ENCODE measurements around the gene ENPP4. TPM values are rescaled to one million over a fixed set of nuclear protein-coding genes. Genes with fewer than 3 reads are reported as not detected.
"Not testable (repeated sequence)": the region's sequence is repeated elsewhere in the genome, so short reads cannot be mapped to it uniquely, and the experiment has no call there.

ENPP4 gene
- total RNA-seq, 1 donor from 2014 or later: 25.1 TPM

DNA sequence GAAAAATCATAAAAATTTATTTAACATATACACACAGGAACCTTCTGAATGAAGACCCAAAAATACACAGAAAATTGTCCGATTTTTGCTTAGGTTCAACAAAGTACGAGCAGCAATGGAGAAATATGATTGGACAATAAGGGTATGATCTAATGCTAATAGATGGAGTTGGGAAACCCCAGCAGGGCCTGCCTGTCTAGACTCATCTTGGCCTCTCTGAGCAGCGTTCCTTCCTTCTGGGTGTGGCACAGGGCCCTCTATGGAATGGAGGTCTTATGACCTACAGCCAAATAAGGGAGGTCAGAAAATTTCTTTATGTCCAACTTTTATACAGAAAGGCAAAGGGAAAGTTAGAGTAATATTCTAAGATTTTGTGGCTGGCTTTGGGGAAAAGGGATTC is 27.7 kb upstream of the ENPP4 start:
- Histone ChIP-seq H3K27me3 (ENCODE audit: control insufficient read depth in 3 of 3, insufficient read depth in 3 of 3, low read length in 3 of 3) (no peaks in the 10 kb centered on the region), H3K36me3 (ENCODE audit: control insufficient read depth in 3 of 3, insufficient read depth in 3 of 3, low read length in 3 of 3) (peaks cover 0 to 4% (median 0%) of the 10 kb centered on the region in 3 donors), H3K4me3 (ENCODE audit: low read length in 3 of 3) (no peak overlapping the region), H3K9ac (ENCODE audit: low read depth in 1 of 3, low read length in 3 of 3) (no peak overlapping the region), H3K9me3 (ENCODE audit: control insufficient read depth in 3 of 3, low read length in 3 of 3) (no peaks in the 10 kb centered on the region), H3K4me1 (ENCODE audit: control insufficient read depth in 3 of 3, insufficient read depth in 3 of 3, low read length in 3 of 3) (peaks cover 15 to 34% (median 22%) of the 10 kb centered on the region in 3 donors), H3K27ac (ENCODE audit: low read depth, low read length) (no peak overlapping the region)

GRCh38 chr6:46103441-46104115 is 26.2 kb upstream of the ENPP4 start:
- peak overlapping the region; percentile 89 for H3K27ac ChIP-seq (ENCODE audit: low read depth, low read length)
- peak overlapping the region; percentile 38 to 67 (median 60) for H3K4me3 ChIP-seq (ENCODE audit: low read length in 3 of 3)
- H3K27me3 ChIP-seq (ENCODE audit: control insufficient read depth in 3 of 3, insufficient read depth in 3 of 3, low read length in 3 of 3): no peaks in the 10 kb centered on the region
- H3K9me3 ChIP-seq (ENCODE audit: control insufficient read depth in 3 of 3, low read length in 3 of 3): no peaks in the 10 kb centered on the region
- H3K9ac ChIP-seq (ENCODE audit: low read depth in 1 of 3, low read length in 3 of 3): peak overlapping the region in 1 of 3 donors; percentile 17
- no peaks in the 10 kb centered on the region for H3K36me3 ChIP-seq (ENCODE audit: control insufficient read depth in 3 of 3, insufficient read depth in 3 of 3, low read length in 3 of 3)
- H3K4me1 ChIP-seq (ENCODE audit: control insufficient read depth in 3 of 3, insufficient read depth in 3 of 3, low read length in 3 of 3): peaks cover 15 to 29% (median 22%) of the 10 kb centered on the region in 3 donors

GRCh38 chr6:46104209-46104608 is 25.6 kb upstream of the ENPP4 start:
- Histone ChIP-seq H3K4me3 (ENCODE audit: low read length in 3 of 3) (peak overlapping the region; percentile 38 to 67 (median 60)), H3K36me3 (ENCODE audit: control insufficient read depth in 3 of 3, insufficient read depth in 3 of 3, low read length in 3 of 3) (no peaks in the 10 kb centered on the region), H3K27me3 (ENCODE audit: control insufficient read depth in 3 of 3, insufficient read depth in 3 of 3, low read length in 3 of 3) (no peaks in the 10 kb centered on the region), H3K9me3 (ENCODE audit: control insufficient read depth in 3 of 3, low read length in 3 of 3) (no peaks in the 10 kb centered on the region), H3K4me1 (ENCODE audit: control insufficient read depth in 3 of 3, insufficient read depth in 3 of 3, low read length in 3 of 3) (peaks cover 10 to 24% (median 22%) of the 10 kb centered on the region in 3 donors), H3K27ac (ENCODE audit: low read depth, low read length) (peak overlapping the region; percentile 89), H3K9ac (ENCODE audit: low read depth in 1 of 3, low read length in 3 of 3) (peak overlapping the region in 2 of 3 donors; percentile 76 to 79)

- H3K9ac ChIP-seq (ENCODE audit: low read depth in 1 of 3, low read length in 3 of 3): peak overlapping the region; percentile 70 to 79 (median 76)
- peaks cover 7 to 16% (median 15%) of the 10 kb centered on the region in 3 donors for H3K4me1 ChIP-seq (ENCODE audit: control insufficient read depth in 3 of 3, insufficient read depth in 3 of 3, low read length in 3 of 3)
- H3K27ac ChIP-seq (ENCODE audit: low read depth, low read length): peak overlapping the region; percentile 89
- peak overlapping the region; percentile 38 to 67 (median 60) for H3K4me3 ChIP-seq (ENCODE audit: low read length in 3 of 3)
- no peaks in the 10 kb centered on the region for H3K27me3 ChIP-seq (ENCODE audit: control insufficient read depth in 3 of 3, insufficient read depth in 3 of 3, low read length in 3 of 3)
- H3K9me3 ChIP-seq (ENCODE audit: control insufficient read depth in 3 of 3, low read length in 3 of 3): no peaks in the 10 kb centered on the region
- no peaks in the 10 kb centered on the region for H3K36me3 ChIP-seq (ENCODE audit: control insufficient read depth in 3 of 3, insufficient read depth in 3 of 3, low read length in 3 of 3)
These were observed 24.2 kb upstream of the ENPP4 start for GRCh38 chr6:46105568-46105967.

DNA sequence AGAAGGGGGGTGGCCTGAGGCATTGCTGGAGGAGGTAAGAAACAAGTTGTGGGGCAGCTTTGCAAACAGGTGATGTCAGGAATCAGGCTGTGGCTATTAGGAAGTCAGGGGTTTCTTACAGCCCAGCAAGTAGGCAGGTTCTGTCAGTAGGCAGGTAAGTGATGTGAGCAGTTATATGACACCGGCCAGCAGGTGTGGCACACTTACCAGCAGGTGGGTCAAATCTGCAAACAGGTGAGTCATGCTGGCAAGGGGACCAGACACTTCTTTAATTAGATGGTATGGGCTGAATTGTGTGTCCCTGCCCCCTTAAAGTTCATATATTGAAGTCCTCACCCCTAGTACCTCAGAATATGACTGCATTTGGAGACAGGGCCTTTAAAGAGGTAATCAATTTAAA is 16.4 kb upstream of the ENPP4 start:
- Histone ChIP-seq H3K36me3 (ENCODE audit: control insufficient read depth in 3 of 3, insufficient read depth in 3 of 3, low read length in 3 of 3) (no peaks in the 10 kb centered on the region), H3K4me1 (ENCODE audit: control insufficient read depth in 3 of 3, insufficient read depth in 3 of 3, low read length in 3 of 3) (peaks cover 6 to 9% (median 8%) of the 10 kb centered on the region in 3 donors), H3K4me3 (ENCODE audit: low read length in 3 of 3) (no peak overlapping the region), H3K27me3 (ENCODE audit: control insufficient read depth in 3 of 3, insufficient read depth in 3 of 3, low read length in 3 of 3) (no peaks in the 10 kb centered on the region), H3K9me3 (ENCODE audit: control insufficient read depth in 3 of 3, low read length in 3 of 3) (no peaks in the 10 kb centered on the region), H3K27ac (ENCODE audit: low read depth, low read length) (no peak overlapping the region), H3K9ac (ENCODE audit: low read depth in 1 of 3, low read length in 3 of 3) (no peak overlapping the region)

GRCh38 chr6:46115634-46116033 is 14.2 kb upstream of the ENPP4 start:
- H3K4me1 ChIP-seq (ENCODE audit: control insufficient read depth in 3 of 3, insufficient read depth in 3 of 3, low read length in 3 of 3): peaks cover 6 to 9% (median 8%) of the 10 kb centered on the region in 3 donors
- no peak overlapping the region for H3K4me3 ChIP-seq (ENCODE audit: low read length in 3 of 3)
- no peaks in the 10 kb centered on the region for H3K9me3 ChIP-seq (ENCODE audit: control insufficient read depth in 3 of 3, low read length in 3 of 3)
- H3K27ac ChIP-seq (ENCODE audit: low read depth, low read length): no peak overlapping the region
- H3K36me3 ChIP-seq (ENCODE audit: control insufficient read depth in 3 of 3, insufficient read depth in 3 of 3, low read length in 3 of 3): no peaks in the 10 kb centered on the region
- no peaks in the 10 kb centered on the region for H3K27me3 ChIP-seq (ENCODE audit: control insufficient read depth in 3 of 3, insufficient read depth in 3 of 3, low read length in 3 of 3)
- H3K9ac ChIP-seq (ENCODE audit: low read depth in 1 of 3, low read length in 3 of 3): no peak overlapping the region

GRCh38 chr6:46116289-46116688 is 13.5 kb upstream of the ENPP4 start:
- Histone ChIP-seq H3K36me3 (ENCODE audit: control insufficient read depth in 3 of 3, insufficient read depth in 3 of 3, low read length in 3 of 3) (no peaks in the 10 kb centered on the region), H3K9me3 (ENCODE audit: control insufficient read depth in 3 of 3, low read length in 3 of 3) (no peaks in the 10 kb centered on the region), H3K27ac (ENCODE audit: low read depth, low read length) (no peak overlapping the region), H3K9ac (ENCODE audit: low read depth in 1 of 3, low read length in 3 of 3) (no peak overlapping the region), H3K4me1 (ENCODE audit: control insufficient read depth in 3 of 3, insufficient read depth in 3 of 3, low read length in 3 of 3) (peaks cover 6 to 9% (median 8%) of the 10 kb centered on the region in 3 donors), H3K27me3 (ENCODE audit: control insufficient read depth in 3 of 3, insufficient read depth in 3 of 3, low read length in 3 of 3) (no peaks in the 10 kb centered on the region), H3K4me3 (ENCODE audit: low read length in 3 of 3) (no peak overlapping the region)

GRCh38 chr6:46118157-46118556 is 11.6 kb upstream of the ENPP4 start:
- H3K27me3 ChIP-seq (ENCODE audit: control insufficient read depth in 3 of 3, insufficient read depth in 3 of 3, low read length in 3 of 3): no peaks in the 10 kb centered on the region
- H3K9me3 ChIP-seq (ENCODE audit: control insufficient read depth in 3 of 3, low read length in 3 of 3): no peaks in the 10 kb centered on the region
- peaks cover 6 to 9% (median 8%) of the 10 kb centered on the region in 3 donors for H3K4me1 ChIP-seq (ENCODE audit: control insufficient read depth in 3 of 3, insufficient read depth in 3 of 3, low read length in 3 of 3)
- H3K27ac ChIP-seq (ENCODE audit: low read depth, low read length): no peak overlapping the region
- H3K4me3 ChIP-seq (ENCODE audit: low read length in 3 of 3): no peak overlapping the region
- no peak overlapping the region for H3K9ac ChIP-seq (ENCODE audit: low read depth in 1 of 3, low read length in 3 of 3)
- H3K36me3 ChIP-seq (ENCODE audit: control insufficient read depth in 3 of 3, insufficient read depth in 3 of 3, low read length in 3 of 3): no peaks in the 10 kb centered on the region

GRCh38 chr6:46118836-46119235 is 11.0 kb upstream of the ENPP4 start:
- Histone ChIP-seq H3K4me1 (ENCODE audit: control insufficient read depth in 3 of 3, insufficient read depth in 3 of 3, low read length in 3 of 3) (peaks cover 6 to 9% (median 8%) of the 10 kb centered on the region in 3 donors), H3K9me3 (ENCODE audit: control insufficient read depth in 3 of 3, low read length in 3 of 3) (no peaks in the 10 kb centered on the region), H3K4me3 (ENCODE audit: low read length in 3 of 3) (no peak overlapping the region), H3K27ac (ENCODE audit: low read depth, low read length) (no peak overlapping the region), H3K36me3 (ENCODE audit: control insufficient read depth in 3 of 3, insufficient read depth in 3 of 3, low read length in 3 of 3) (no peaks in the 10 kb centered on the region), H3K27me3 (ENCODE audit: control insufficient read depth in 3 of 3, insufficient read depth in 3 of 3, low read length in 3 of 3) (no peaks in the 10 kb centered on the region), H3K9ac (ENCODE audit: low read depth in 1 of 3, low read length in 3 of 3) (no peak overlapping the region)

DNA sequence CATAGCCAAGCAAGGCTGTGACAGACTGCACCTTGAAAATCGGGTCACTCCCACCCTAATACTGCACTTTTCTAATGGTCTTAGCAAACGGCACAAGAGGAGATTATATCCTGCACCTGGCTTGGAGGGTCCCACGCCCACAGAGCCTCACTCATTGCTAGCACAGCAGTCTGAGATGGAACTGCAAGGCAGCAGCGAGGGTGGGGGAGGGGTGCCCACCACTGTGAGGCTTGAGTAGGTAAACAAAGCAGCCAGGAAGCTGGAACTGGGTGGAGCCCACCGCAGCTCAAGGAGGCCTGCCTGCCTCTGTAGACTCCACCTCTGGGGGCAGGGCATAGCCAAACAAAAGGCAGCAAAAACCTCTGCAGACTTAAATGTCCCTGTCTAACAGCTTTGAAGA is 10.1 kb upstream of the ENPP4 start:
- H3K27ac ChIP-seq (ENCODE audit: low read depth, low read length); H3K9ac ChIP-seq (ENCODE audit: low read depth in 1 of 3, low read length in 3 of 3); H3K27me3 ChIP-seq (ENCODE audit: control insufficient read depth in 3 of 3, insufficient read depth in 3 of 3, low read length in 3 of 3); H3K36me3 ChIP-seq (ENCODE audit: control insufficient read depth in 3 of 3, insufficient read depth in 3 of 3, low read length in 3 of 3); H3K4me3 ChIP-seq (ENCODE audit: low read length in 3 of 3); H3K4me1 ChIP-seq (ENCODE audit: control insufficient read depth in 3 of 3, insufficient read depth in 3 of 3, low read length in 3 of 3); H3K9me3 ChIP-seq (ENCODE audit: control insufficient read depth in 3 of 3, low read length in 3 of 3): not testable (repeated sequence)

All from skeletal muscle tissue (tissue), 4 donors.